HL-60 (cell line): ENCODE results near the gene OLFM4.

ENCODE experiments used
- CTCF ChIP-seq: IDR thresholded peaks from one replicate; pipeline ENCODE4 v1.5.1; 2011; ENCODE audit warnings: low read length, control low read depth, inconsistent platforms; ENCODE audit not compliant: insufficient read depth
- REST ChIP-seq: IDR thresholded peaks from 2 replicates; pipeline ENCODE4 v1.6.1; 2012; ENCODE audit warnings: low read depth; ENCODE audit not compliant: insufficient replicate concordance

GRCh38 chr13:52983836-52984235 lies 44.8 kb upstream of the OLFM4 start:
- TF ChIP-seq CTCF (no peak), REST (no peak)
